Central memory CD4-positive, alpha-beta T cell (primary cell): ENCODE results near the gene KRT78.

Experiments
- DNase-seq: peaks from one replicate; pipeline ENCODE4 v3.0.0; 2022

KRT78 gene

GRCh38 chr12:52822771-52823510 lies 25.9 kb downstream of the KRT78 start:
- no peak for DNase-seq

GRCh38 chr12:52821826-52822660 lies 26.8 kb downstream of the KRT78 start:
- no peak for DNase-seq

GRCh38 chr12:52821071-52821730 lies 27.6 kb downstream of the KRT78 start:
- DNase-seq = no peak

- DNase-seq = no peak
These were observed 28.3 kb downstream of the KRT78 start for GRCh38 chr12:52820521-52820920.

GRCh38 chr12:52819731-52820510 lies 28.9 kb downstream of the KRT78 start:
- DNase-seq = no peak

GRCh38 chr12:52818887-52819420 lies 29.8 kb downstream of the KRT78 start:
- DNase-seq = no peak

- no peak for DNase-seq
These were observed 30.4 kb downstream of the KRT78 start for GRCh38 chr12:52818388-52818787.

- no peak for DNase-seq
These were observed 31.0 kb downstream of the KRT78 start for GRCh38 chr12:52817699-52818238.

GRCh38 chr12:52817003-52817698 lies 31.6 kb downstream of the KRT78 start:
- no peak for DNase-seq

- no peak for DNase-seq
These were observed 32.9 kb downstream of the KRT78 start for GRCh38 chr12:52815676-52816588.

GRCh38 chr12:52815161-52815560 lies 33.6 kb downstream of the KRT78 start:
- DNase-seq = no peak

- no peak for DNase-seq
These were observed 34.1 kb downstream of the KRT78 start for GRCh38 chr12:52814710-52815155.

GRCh38 chr12:52813885-52814709 lies 34.7 kb downstream of the KRT78 start, which contains the start of gene KRT4:
TSS of gene KRT4 (minus strand) at chr12:52814116. CDS start at chr12:52814058, 58 bp downstream.
- DNase-seq = no peak

GRCh38 chr12:52813203-52813819 lies 35.5 kb downstream of the KRT78 start:
- DNase-seq = no peak

- no peak for DNase-seq
These were observed 36.0 kb downstream of the KRT78 start for GRCh38 chr12:52812749-52813148.

- DNase-seq = no peak
These were observed 36.8 kb downstream of the KRT78 start for GRCh38 chr12:52812073-52812400.

GRCh38 chr12:52811191-52812072 lies 37.4 kb downstream of the KRT78 start:
- DNase-seq = no peak

GRCh38 chr12:52810554-52810953 lies 38.2 kb downstream of the KRT78 start:
- DNase-seq = no peak
